Heart left ventricle (tissue), 13 donors: ENCODE measurements around the gene RALGPS1.

Source experiments
- POLR2A ChIP-seq, 2 donors: fragments of 450-650 bp; IDR thresholded peaks; one replicate each; pipeline ENCODE4 v1.6.1; 2017; ENCODE audit warnings: antibody characterized with exemption in 2 of 2, mild to moderate bottlenecking in 2 of 2, moderate library complexity in 2 of 2
- TF ChIP-seq, protein P1 (sequence below), 12 donors: fragments of 200-600 bp; sonication (generic) in 4 of 12; IDR thresholded peaks; one replicate each; pipeline versions ENCODE4 v1.5.0 to v1.8.0; 2018 to 2022; ENCODE audit warnings: antibody characterized with exemption in 12 of 12, mild to moderate bottlenecking in 5 of 12
- donor health status: ischemic (EF 13 %, LVEDD 7.1; RV severe dilation, severe dysfunction).
- donor health status: DM: no; HTN: yes; CAD: no.
- donor health status: DM: no; HTN: no; CAD: no.
- donor health status: ischemic (EF 25% LVEDD 6.9; RV normal size, moderate dysfunction).
- donor health status: ischemic (EF 25% LVEDD 5.7; RV mildly dilated, moderate dysfunction).
- donor health status: ischemic (EF 35%, LVEDD 5.7; RV mildly dilated, moderate dysfunction).
- donor health status: nonischemic (EF 11% LVEDD 7.7; RV severe dilation, severe dysfunction).
- donor health status: DM: yes; HTN: yes; CAD: no.
- donor health status: PGD.
- donor health status: ischemic (EF 29% LVEDD 5.4; RV normal size, mild dysfunction).
- donor health status: nonischemic (EF 23%, LVEDD 6.1; RV moderate dilation, normal function).

DNA sequence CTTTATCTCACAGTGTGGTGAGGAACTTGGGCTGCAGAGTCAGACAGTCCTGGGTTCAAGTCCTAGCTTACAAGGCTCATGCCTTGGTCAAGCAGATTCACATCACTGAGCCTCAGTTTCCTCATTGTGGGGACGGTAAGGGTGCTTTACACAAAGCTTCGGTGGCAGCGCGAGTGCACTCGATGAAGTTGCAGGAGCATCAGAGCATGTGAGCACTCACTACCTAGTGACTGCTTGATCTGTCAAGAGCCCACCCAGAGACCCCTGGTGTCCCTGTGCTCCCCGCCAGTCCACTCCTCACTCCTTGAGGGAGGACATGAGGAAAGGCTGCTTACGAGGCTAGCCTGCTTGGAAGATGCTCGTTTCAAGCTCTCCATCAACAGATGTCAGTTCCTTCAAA is 293.8 kb downstream of the RALGPS1 start:
- TF ChIP-seq, protein P1, sequence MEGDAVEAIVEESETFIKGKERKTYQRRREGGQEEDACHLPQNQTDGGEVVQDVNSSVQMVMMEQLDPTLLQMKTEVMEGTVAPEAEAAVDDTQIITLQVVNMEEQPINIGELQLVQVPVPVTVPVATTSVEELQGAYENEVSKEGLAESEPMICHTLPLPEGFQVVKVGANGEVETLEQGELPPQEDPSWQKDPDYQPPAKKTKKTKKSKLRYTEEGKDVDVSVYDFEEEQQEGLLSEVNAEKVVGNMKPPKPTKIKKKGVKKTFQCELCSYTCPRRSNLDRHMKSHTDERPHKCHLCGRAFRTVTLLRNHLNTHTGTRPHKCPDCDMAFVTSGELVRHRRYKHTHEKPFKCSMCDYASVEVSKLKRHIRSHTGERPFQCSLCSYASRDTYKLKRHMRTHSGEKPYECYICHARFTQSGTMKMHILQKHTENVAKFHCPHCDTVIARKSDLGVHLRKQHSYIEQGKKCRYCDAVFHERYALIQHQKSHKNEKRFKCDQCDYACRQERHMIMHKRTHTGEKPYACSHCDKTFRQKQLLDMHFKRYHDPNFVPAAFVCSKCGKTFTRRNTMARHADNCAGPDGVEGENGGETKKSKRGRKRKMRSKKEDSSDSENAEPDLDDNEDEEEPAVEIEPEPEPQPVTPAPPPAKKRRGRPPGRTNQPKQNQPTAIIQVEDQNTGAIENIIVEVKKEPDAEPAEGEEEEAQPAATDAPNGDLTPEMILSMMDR (IDR thresholded peaks at IDR 0.05): no peak
- TF ChIP-seq POLR2A (IDR thresholded peaks at IDR 0.05): no peak
